HG03457 (cell line): Measurements from ENCODE around the gene MRS2.
"Not testable (repeated sequence)": the region's sequence is repeated elsewhere in the genome, so short reads cannot be mapped to it uniquely, and the experiment has no call there.

Experiments used
- ATAC-seq: cut with Tn5 transposase; IDR thresholded peaks from one replicate; pipeline ENCODE4 v1.9.1; 2021; ENCODE audit warnings: moderate number of reproducible peaks; ENCODE audit not compliant: unreplicated experiment

The MRS2 gene, protein sequence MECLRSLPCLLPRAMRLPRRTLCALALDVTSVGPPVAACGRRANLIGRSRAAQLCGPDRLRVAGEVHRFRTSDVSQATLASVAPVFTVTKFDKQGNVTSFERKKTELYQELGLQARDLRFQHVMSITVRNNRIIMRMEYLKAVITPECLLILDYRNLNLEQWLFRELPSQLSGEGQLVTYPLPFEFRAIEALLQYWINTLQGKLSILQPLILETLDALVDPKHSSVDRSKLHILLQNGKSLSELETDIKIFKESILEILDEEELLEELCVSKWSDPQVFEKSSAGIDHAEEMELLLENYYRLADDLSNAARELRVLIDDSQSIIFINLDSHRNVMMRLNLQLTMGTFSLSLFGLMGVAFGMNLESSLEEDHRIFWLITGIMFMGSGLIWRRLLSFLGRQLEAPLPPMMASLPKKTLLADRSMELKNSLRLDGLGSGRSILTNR

DNA sequence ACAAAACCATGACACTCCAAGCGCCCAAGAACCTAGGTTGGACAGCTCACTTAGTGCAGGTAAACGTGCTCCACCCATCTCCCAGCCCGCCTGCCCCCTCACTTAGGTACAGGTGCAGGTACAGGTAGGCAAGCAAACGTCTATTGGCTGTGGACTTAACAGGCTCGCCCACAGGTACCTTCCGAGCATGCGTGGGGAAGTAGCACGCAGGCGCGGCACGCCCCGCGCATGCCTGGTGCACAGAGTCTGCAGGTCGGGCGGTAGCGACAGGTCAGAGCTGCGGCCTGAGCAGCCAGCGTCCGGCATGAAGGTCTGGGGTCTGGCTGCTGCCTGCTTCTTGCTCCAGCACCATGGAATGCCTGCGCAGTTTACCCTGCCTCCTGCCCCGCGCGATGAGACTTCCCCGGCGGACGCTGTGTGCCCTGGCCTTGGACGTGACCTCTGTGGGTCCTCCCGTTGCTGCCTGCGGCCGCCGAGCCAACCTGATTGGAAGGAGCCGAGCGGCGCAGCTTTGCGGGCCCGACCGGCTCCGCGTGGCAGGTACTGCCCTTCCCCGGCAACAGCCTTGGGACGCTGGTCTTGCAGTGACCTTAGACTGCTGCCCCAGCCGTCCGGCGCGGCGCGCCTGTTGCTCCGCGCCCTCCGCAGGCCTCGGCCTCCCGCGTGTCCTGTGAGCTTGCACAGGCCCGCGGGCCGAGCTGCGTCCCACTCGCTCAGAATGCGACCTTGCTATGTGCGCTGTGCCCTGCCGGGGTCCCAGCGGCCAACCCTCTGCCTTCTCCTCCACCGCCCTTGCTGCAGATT is at the start of gene MRS2:
Gene MRS2, plus strand, starts transcription at position 240 of the 804 bp plus-strand sequence. Its CDS starts 111 bp downstream, at position 351.
- peak; percentile 96 for ATAC-seq

DNA sequence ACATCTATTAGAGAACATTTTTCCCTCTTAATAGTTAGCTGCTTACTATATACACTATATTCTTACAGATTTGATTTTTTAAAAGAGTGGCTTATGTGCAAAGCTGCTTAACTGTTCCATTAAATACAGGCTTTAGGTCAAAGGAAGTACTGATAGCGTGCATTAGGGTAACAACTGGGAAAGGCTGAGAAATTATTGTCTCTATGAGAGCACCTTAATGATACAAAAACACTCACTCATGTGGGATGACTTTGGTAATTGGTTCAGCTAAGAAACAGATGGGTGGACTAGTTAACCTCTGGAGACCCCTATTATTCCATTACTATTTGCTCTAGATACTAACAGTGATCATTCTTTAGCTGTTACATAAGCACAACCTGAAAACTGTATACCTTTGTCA is 48.9 kb upstream of the MRS2 start:
- ATAC-seq: no peak

DNA sequence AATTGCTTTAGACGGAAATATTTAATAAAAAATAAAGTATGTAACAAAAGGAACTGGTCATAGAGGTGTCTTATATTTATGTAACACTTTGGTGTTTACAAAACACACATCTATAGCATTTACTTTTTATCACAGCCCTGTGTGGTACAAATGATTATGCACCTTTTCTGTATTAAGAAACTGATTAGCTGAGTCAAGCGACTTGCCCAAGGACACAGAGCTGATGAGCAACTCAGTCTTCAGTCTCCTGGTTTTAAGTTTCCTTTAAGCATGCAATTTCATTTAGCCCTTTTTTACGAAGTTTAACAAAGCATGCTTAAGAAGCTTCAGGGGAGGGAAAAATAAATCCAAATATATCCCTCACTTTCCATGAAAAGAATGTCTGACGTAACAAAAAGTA is 47.3 kb upstream of the MRS2 start:
- ATAC-seq: no peak

DNA sequence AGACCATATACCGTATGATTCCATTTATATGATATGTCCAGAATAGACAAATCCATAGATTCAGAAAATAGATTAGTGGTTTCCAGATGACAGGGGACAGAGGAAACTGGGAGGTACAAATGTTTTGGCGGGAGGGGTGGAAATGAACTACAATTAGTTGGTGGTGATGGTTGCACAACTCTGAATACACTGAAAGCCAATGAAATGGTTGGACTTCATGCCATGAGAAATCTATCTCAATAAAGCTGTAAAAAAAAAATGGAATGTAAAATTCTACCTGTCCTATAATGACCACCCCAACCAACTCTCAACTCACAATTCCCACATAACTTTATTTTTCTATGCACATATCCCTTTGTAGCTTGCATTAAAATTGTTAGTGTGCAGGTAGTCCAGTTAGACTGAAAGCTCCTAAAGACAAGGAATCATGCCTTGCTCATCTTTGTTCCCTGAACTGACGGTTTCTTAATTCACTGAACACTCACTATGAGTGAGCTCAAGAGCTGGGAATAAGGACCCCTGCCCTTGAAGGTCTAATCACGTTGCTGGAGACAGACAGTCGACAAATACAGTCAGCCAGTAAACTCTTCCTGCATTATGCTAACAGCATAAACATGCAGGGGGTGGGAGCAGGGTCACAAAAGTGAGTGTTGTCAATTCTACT is 46.3 kb upstream of the MRS2 start:
- no peak for ATAC-seq

DNA sequence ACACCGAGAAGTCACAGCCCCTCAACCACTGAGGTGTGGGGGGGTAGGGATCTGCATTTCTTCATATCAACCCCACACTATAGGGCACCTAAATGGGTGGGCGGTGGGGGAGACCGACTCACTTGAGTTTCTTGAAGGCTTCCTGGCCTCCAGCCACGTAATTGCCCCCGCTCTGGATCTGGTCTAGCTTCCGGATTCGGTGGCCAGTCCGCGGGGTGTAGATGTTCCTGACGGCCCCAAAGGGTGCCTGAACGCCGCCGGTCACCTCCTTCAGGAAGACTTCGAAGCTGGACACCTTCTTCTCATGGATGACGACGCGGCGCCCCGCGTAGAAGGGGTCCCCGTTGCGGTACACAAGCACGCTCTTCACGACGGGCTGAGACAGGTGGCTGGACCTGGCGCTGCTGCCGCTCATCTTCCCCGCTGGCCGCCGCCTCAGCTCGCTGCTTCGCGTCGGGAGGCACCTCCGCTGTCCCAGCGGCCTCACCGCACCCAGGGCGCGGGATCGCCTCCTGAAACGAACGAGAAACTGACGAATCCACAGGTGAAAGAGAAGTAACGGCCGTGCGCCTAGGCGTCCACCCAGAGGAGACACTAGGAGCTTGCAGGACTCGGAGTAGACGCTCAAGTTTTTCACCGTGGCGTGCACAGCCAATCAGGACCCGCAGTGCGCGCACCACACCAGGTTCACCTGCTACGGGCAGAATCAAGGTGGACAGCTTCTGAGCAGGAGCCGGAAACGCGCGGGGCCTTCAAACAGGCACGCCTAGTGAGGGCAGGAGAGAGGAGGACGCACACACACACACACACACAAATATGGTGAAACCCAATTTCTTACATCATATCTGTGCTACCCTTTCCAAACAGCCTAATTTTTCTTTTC is 45.2 kb upstream of the MRS2 start, which contains the start of gene DCDC2:
Gene DCDC2, minus strand, starts transcription at position 724 of the 883 bp plus-strand sequence. Its CDS starts 309 bp downstream, at position 415.
- no peak for ATAC-seq

DNA sequence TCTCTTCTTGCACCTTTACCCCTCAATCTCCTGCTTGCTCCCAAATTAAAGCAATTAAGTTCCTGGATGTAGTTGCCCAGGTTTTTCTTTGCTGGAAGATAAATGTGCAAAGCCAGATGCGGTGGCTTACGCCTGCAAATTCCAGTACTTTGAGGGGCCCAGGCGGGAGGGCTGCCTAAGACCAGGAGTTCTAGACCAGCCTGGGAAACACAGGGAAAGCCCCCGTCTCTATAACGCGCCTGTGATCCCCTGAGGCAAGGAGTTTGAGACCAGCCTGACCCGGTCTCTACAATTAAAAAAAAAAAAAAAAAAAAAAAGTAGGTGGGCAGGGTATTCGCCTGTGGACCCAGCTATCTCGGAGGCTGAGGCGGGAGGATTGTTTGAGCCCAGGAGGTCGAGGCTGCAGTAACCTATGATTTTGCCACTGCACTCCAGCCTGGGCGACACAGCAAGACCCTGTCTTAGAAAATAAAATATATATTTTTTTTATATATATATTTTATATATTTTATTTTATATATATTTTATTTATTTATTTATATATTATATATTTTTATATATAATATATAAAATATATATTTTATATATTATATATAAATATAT is 44.4 kb upstream of the MRS2 start:
- ATAC-seq: no peak

DNA sequence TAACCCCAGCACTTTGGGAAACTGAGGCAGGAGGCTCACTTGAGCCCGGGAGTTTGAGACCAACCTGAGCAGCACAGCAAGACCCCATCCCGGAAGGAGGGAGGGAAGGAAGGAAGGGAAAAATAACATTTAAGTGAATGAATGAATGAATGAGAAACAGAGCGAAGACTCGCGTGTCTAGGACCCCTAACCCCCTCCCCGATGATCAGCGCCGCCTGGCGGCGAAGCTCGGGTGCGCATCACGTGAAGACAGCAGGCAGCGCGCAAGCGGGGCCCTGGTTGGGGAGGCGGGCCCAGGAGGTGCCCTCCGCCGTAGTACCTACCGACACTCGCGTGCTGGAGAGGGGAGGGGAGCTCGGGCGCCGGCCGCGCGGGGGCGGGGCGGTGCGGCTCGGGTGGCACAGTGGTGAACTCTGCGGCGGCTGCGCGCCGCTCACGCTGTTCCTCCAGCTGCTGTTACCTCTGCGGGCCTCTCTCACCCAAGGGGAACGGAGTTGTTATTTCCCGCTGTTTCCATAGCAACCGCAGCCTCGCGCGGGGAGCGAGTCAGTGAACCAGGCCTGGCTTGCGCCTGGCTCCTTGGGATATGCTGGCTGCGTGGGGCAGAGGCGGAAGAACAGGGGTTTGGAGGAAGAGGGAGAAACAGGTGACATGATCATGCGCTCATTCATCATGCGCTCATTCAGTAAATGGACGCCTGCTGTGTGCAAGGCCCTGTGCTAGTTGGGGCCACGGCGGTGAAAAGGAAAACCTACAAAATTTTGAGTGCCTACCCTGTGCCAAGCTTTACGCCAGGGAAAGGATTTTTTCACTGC is 42.9 kb upstream of the MRS2 start:
- ATAC-seq: peak; percentile 92

DNA sequence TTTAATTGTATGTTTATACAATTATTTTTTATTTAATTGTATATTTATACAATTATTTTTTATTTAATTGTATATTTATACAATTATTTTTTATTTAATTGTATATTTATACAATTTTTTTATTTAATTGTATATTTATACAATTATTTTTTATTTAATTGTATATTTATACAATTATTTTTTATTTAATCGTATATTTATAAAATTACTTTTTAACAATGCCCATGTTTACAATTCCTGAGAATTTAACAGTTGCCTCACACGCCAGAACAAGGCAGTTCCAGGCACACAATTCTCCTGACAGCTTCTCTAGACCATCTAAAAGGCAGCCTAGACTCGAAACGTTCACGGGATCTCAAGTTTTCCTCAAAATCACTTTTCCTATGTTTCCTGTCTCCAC is 40.4 kb upstream of the MRS2 start:
- ATAC-seq: not testable (repeated sequence)

DNA sequence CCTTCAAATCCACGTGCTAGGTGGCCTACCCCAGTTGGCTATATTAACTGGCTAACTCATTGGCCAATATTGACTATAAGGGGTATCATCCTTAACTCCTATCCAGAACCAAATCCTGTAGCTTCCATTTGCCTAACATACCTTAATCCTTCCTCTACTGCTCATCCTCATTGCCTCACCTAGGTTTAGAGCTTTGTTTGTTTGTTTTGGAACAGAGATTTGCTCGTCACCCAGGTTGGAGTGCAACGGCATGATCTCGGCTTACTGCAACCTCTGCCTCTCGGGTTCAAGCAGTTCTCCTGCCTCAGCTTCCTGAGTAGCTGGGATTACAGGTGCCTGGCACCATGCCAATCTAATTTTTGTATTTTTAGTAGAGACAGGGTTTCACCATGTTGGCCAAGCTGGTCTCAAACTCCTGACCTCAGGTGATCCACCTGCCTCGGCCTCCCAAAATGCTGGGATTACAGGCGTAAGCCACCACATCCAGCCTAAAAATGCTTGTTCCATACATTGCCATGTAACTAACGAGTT is 37.6 kb upstream of the MRS2 start:
- not testable (repeated sequence) for ATAC-seq

DNA sequence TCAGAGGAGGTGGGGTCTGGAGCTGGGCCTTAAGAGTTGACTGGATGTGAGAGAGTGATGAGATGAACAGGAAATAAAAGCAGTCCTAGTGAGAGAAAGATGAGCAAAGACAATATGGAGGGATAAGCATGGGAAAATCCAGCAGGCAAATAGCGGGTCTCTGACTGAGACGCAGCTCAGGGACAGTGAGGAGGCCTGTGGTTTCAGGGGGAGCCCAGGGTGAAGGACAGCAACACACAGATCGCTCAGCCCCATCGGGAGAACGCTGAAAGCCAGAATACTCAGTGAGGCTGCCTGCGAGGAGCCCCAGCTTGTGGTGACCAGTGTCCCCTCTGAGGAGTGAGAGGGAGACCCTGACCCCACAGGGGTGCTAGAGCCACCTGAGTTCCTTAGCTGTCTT is 28.1 kb upstream of the MRS2 start:
- no peak for ATAC-seq

DNA sequence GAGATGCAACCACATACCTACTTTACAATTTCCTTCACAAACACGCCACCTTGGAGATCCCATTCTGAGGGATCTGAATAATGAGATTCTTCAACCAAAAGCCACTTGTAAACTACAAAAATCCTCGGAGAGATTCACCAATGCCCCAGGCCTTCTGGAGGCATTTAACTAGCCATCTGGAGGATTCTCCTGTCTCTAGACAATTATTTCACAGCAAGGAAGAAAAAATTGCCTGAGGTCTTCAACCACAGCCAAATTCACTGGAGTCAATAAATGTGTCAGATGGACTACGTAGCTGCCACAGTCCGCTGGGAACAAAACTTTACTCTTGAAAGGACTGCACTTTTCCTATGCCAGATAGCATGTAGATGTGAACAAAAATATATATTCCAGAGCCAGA is 25.9 kb upstream of the MRS2 start:
- no peak for ATAC-seq

DNA sequence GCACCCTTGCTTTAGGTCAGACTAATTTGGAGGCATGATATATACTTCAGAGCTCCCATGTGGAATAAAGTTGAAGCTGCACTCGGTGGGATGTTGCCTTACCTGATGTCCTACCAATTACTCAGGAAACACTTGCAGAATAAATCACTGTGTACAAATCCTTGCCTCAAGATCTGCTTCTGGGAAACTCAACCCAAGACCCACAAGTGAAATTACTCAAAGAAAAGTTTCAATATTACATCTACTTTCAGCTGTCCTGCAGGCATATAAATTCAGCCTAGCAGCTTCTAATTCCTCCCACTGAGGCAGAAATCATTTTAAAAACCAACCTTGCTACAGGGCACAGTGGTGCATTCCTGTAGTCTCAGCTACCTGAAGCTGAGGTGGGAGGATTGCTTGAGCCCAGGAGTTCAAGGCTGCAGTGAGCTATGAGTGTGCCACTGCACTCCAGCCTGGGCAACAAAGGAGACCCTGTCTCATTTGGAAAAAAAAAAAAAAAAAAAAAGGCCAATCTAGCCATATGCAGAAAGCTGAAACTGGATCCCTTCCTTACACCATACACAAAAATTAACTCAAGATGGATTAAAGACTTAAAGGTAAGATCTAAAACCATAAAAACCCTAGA is 24.2 kb upstream of the MRS2 start:
- no peak for ATAC-seq

DNA sequence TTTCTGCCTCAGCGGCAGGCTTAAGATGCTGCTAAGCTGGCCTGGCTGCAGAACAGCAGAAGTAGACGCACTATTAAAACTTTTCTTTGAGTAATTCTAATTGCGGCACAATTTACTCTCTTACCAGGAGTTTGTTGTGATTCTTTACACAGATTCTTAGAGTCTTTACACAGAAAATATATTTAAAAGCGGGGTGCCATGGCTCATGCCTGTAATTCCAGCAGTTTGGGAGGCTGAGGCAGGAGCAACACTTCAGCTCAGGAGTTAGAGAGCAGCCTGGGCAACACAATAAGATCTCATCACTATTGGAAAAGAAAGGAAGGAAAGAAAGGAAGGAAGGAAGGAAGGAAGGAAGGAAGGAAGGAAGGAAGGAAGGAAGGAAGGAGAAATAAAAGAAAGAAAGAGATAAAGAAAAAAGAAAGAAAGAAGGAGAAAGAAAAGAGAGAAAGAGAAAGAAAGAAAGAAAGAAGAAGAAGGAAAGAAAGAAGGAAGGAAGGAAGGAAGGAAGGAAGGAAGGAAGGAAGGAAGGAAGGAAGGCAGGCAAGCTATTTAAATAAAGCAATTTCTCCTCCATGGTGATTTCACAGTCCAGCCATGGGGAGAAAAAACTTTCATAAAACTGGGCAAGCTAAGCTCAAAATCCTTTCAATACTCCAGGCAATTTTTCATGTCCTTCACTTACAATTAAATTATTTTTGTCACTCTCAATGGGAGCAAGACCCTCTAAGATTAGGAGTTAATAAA is 21.1 kb upstream of the MRS2 start:
- ATAC-seq: no peak

DNA sequence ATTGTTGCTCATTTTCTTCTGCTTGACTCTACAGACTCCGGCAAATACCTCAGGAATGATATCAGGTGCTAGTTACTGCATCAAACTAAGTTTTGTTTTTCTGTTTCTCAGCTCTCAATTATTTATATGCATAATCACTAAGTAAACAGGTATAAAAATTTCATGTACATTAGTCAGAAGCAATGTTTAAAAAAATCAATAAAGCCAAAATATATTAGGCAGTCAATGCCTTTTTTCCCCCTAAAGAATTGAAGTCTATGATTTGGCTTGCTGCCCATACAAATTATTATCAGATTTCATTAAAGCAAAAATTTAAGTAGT is 20.6 kb upstream of the MRS2 start:
- ATAC-seq: no peak

DNA sequence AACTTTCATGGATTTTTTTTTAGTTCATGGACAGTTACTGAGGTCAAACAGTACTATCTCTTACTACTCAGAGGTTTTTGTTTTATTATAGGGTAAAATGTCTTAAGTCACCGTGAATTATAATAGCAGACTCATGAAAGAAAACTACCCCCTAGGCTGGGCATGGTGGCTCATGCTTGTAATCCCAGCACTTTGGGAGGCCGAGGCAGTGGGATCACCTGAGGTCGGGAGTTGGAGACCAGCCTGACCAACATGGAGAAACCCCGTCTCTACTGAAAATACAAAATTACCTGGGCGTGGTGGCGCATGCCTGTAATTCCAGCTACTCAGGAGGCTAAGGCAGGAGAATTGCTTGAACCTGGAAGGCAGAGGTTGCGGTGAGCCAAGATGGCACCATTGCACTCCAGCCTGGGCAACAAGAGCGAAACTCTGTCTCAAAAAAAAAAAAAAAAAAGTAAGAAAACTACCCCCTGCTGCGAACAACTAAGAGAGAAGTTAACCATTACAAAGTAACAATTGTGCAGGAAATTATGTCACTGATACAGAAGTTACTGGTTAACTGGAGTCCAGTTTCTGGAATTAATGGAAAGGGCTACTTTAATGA is 19.7 kb upstream of the MRS2 start:
- not testable (repeated sequence) for ATAC-seq

DNA sequence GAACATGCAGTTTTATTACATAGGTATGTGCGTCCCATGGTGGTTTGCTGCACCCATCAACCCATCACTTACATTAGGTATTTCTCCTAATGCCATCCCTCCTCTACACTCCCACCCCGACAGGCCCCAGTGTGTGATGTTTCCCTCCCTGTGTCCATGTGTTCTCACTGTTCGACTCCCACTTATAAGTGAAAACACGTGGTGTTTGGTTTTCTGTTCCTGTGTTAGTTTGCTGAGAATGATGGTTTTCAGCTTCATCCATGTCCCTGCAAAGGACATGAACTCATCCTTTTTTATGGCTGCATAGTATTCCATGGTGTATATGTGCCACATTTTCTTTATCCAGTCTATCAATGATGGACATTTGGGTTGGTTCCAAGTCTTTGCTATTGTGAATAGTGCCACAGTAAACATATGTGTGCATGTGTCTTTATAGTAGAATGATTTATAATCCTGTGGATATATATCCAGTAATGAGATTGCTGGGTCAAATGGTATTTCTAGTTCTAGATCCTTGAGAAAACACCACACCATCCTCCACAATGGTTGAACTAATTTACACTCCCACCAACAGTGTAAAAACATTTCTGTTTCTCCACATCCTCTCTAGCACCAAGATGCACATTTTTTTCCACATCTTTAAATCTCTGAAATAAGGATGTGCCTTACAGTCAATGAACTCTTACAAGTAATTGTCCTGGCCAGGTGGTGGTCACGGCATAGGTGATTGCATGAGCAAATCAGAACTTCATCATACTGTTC is 18.2 kb upstream of the MRS2 start:
- ATAC-seq: not testable (repeated sequence)
